ENCODE results near the gene UPK3B.
"Not testable (repeated sequence)": the region's sequence is repeated elsewhere in the genome, so short reads cannot be mapped to it uniquely, and the experiment has no call there.

The UPK3B gene

DNA sequence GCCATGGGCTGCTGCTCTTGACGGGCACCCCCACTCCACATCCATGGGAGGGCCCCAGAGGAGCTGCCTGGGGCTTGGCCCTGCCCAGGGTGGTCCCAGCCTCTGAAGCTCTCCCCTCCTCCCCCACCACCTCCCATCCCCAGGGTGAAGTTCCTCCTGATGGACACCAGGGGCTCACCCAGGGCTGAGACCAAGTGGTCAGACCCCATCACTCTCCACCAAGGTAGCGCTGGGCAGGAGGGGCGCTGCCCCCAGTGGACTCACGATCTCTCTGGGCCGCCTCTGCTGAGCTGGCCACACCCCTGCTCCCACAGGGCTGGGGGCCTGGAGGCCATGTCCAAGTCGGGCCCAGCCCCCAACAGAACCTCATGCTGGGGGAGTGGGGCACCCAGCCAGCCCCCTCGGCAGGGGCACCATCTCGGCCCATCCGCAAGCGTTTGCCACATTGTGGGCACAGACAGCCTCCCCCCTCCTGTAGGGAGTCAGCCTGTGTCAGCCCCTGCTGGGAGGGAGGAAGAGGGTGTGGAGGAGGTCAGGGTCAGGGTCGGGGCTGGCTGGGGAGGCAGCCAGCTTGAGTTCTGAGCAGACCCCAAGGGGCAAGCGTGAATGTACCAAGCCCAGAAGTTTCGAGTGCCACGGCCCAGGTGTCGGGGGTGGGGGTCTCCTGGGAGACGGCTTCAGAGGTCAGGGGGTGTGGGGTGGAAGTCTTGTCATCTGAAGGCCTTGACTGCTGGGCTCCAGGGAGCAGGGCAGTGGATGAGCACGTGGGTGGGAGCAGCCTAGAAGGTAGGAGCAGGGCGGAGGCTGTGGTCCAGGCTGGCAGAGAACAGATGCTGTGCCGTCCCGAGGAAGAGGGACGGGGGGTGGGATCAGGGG, 2.8 kb downstream of the UPK3B start:
- DNase-seq (ENCODE audit: low read depth in 1 of 2, low spot score in 1 of 2), result no peak

DNA sequence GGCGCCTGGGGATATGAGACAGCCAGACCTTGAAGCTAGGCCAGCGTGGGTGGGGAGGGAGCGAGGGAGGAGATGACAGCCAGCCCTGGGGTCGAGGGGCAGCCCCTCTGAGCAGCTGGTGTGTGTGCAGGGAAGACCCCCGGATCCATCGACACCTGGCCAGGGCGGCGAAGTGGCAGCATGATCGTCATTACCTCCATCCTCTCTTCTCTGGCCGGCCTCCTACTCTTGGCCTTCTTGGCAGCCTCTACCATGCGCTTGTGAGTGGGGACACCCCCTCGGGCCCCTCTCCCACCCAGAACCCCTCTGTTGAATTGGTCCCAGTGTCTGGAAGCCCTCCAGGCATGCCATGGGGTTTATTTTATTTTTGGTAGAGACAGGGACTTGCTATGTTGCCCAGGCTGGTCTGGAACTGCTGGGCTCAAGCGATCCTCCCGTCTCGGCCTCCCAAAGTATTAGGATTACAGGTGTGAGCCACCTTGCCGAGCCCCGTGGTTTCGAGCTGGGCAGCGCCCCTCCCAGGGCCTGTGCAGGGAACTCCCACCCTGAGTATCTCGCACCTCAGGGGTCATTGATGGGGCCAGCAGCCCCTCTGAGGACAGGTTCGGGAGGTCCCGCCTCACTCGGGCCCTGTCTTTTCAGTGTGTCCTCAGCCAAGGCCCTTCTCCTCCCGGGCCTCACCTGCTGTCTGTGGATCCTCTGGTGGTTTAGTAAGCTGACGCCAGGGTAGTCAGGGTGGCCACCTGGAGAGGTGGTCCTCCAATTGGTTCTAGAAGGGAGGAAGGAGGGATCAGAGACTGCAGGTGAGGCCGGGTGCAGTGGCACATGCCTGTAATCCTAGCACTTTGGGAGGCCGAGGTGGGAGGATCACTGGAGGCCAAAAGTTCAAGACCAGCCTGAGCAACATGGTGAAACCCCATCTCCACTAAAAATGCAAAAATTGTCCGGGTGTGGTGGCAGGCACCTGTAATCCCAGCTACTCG, 3.8 kb downstream of the UPK3B start:
- DNase-seq (ENCODE audit: low read depth in 1 of 2, low spot score in 1 of 2), result no peak

DNA sequence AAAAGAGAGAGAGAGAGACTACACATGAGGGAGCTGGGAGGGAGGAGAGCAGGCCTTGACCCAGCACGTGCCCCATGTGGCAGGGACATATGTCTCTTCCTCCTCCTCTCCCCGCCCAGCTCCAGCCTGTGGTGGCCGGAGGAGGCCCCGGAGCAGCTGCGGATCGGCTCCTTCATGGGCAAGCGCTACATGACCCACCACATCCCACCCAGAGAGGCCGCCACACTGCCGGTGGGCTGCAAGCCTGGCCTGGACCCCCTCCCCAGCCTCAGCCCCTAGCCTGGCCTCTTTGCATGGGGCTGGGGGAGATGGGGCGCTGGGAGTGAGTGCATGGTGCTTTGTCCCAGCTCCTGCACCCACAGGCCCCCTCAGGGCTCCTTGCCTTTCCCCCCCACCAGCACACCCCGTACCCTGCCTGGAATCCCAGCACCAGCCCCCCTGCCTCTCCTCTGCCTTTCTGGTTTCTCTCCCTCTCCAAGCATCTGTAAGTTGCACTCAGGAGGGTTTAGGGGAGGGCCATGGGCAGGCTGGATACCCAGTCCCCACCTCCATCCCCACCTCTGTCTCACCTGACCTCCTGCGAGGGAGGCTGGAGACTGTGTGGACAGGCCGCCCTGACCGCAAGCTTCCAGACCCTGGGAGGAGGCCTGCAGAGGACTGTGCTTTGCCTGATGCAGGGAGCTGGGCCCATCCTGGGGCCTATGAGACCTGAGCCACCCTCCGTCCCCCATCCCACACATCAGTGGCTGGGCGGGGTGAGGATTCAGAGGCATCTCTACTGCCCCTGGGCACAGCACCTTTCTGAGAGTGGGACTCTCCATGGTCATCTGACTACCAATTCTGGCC, 4.8 kb downstream of the UPK3B start:
- DNase-seq (ENCODE audit: low read depth in 1 of 2, low spot score in 1 of 2), result no peak

DNA sequence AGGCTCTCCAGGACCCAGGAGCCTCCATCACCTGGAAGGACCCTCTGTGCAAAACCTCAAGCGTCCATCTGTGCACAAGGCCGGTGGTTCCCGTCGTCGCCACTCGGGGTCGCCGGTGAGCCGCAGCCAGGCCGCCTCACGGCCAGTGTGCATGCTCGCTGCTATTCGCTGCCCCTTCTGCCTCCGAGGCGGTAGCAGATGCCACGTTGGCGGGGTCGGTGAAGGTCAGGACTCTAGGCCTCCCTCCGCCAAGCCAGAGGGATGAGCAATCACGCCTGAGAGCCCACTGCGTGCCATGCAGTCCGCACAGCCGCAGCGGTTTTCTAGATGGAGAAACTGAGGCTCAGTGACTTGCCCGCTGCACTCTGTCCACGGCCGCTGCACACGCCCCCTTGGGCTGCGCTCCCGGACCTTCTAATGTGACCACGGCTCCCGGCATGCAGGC, 5.7 kb downstream of the UPK3B start:
- DNase-seq (ENCODE audit: low read depth in 1 of 2, low spot score in 1 of 2), result no peak

DNA sequence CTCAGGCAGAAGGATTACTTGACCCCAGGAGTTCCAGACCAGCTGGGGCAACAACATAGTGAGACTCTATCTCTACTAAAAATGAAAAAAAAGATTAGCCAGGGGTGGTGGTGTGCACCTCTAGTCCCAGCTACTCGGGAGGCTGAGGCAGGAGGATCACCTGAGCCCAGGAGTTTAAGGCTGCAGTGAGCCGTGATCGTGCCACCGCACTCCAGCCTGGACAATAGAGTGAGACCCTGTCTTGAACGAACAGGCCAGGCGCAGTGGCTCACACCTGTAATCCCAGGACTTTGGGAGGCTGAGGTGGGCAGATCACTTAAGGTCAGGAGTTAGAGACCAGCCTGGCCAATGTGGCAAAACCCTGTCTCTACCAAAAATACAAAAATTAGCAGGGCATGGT, 6.6 kb downstream of the UPK3B start:
- DNase-seq (ENCODE audit: low read depth in 1 of 2, low spot score in 1 of 2), result not testable (repeated sequence)

DNA sequence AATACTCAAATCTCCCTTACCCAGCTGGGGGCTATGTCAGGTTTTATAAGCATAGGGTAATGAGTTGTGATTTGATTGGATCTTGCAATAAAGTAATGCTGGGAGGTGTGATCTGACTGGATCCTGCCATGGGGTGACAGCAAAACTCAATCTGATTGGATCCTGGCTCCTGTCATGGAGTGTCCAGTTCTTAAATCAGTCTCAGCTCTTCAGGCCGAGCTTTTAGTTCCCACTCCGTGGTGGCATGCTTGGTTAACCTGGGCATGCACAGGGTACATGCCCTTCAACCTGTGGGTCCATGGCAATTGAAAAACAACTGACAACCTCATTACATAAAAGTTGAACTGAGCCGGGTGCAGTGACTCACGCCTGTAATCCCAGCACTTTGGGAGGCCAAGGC, 15.8 kb downstream of the UPK3B start:
- DNase-seq (ENCODE audit: low read depth in 1 of 2, low spot score in 1 of 2), result not testable (repeated sequence)

DNA sequence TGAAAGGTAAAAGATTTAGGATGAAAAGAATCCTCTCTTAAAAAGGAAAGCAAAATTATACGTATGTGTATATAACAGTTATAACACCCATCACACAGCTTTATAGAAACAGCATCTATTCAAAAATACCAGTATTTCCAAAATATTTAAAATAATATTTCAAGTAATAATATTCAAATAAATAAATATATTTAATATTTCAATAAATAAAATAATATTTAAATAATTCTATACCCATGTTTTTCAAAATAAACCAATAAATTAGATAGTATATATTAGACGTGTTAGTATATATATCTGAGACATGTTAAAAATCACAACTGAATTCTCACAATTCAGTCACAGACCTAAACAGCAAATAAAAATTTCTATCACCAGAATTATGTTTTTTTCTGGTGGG, 21.3 kb downstream of the UPK3B start:
- DNase-seq (ENCODE audit: low read depth in 1 of 2, low spot score in 1 of 2), result not testable (repeated sequence)

DNA sequence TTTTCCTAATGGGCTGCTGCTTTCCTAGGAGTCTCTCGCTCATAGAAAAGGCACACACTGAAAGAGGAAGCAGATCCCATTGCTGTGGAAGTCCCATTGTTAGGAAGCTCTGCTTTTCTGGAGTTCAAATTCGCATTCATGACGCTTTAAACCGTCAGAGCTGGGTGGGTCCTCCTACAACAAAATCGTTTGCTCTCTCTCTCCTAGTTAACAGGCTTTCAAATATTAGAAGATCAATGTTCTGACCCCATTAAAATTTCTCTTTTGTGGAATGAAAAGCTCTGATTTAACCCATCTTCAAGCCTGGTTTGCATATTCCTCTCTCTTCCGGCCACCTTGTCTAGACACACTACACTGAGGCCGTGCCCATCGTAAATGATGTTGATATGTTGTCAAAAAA, 32.8 kb downstream of the UPK3B start, which contains the start of gene SPDYE16:
Gene SPDYE16, minus strand, starts transcription at position 101 of the 400 bp plus-strand sequence. CDS start 1,838 bp downstream, outside the sequence.
- DNase-seq (ENCODE audit: low read depth in 1 of 2, low spot score in 1 of 2), result not testable (repeated sequence)

DNA sequence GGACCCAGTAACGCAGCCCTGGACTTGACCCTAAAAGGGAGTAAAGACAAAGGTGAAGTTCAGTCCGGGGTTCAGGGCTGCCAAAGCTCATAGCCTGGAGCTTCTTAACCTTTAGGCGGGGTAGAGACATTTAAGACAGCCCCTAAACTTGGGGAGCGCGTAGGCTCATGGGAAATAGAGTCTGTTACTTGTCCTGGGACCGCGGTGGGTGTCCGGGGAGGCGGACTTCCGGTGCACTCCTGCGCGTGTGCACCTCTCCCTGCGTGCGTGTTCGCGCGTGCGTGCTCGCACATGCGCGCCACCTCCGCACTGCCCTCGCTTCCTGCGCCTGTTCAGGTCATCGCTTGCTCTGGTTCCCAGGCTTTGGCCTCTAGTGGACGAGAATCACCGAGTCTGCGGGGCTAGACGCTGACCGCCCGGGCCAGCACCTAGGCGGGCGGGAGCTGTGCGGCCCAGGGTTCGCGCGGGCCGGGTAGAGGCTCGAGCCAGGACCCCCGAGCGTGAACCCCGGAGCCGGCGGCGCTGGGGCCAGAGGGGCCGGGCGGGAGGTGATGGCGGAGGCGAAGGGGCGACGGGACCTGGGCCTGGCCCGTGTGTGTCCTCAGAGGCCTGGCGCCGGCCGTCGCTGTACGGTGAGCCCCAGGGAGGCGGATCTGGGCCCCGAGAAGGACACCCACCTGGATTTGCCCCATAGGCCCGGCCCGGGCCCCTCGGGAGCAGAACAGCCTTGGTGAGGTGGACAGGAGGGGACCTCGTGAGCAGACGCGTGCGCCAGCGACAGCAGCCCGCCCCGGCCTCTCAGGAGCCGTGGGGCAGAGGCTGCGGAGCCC, 38.9 kb downstream of the UPK3B start:
- peak; percentile 71 to 76 for DNase-seq (ENCODE audit: low read depth in 1 of 2, low spot score in 1 of 2)

DNA sequence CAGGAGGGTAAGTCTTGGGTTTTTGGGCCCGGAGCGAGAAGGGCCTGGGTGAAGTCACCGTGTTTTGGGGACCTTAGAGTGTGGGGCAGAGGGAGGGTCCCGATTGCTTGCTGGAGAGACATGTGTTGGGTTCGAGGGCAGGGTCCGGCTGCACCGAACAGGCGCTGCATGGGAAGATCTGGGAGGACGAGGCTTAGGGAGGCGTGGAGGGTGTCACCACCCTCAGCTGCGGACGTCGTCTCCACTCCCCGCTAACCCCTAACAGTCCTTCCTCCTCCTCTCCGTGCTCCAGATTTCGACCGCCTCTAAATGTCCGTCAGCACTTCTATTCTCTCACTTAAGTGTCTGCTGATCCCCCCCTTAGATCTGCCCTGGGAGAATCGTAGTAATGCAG, 39.5 kb downstream of the UPK3B start:
- DNase-seq (ENCODE audit: low read depth in 1 of 2, low spot score in 1 of 2), result not testable (repeated sequence)

DNA sequence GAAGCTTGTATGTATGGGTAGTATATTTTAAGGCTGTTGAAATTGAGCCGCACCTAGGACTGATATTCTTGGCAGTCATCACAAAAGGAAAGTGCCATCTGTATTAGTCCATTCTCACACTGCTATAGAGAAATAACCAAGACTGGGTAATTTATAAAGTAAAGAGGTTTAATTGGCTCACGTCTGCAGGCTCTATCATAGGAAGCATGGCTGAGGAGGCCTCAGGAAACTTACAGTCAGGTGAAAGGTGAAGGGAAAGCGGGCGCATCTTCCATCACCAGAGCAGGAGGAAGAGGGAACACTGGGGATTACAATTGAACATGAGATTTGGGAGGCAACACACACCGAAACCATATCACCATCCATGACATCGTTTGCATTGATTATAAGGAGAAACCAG, 41.6 kb downstream of the UPK3B start:
- not testable (repeated sequence) for DNase-seq (ENCODE audit: low read depth in 1 of 2, low spot score in 1 of 2)

DNA sequence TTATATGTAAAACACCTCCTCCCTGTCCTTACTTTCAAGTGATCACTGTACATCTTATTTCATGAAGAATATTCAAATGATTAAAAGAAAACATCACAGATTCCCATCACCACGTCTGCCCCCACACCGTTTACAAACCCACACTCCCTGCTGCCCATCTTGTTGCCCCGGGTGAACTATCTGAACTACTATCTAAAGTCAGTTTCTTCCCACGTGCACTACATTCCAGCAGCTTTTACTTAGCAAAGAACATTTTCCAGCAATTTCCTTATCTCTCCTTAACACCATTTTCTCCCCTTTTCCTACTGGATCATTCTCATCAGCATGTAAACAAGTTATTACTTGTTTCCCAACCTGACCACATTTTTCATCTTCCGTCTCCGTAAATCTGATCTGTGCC, 49.3 kb downstream of the UPK3B start:
- not testable (repeated sequence) for DNase-seq (ENCODE audit: low read depth in 1 of 2, low spot score in 1 of 2)

DNA sequence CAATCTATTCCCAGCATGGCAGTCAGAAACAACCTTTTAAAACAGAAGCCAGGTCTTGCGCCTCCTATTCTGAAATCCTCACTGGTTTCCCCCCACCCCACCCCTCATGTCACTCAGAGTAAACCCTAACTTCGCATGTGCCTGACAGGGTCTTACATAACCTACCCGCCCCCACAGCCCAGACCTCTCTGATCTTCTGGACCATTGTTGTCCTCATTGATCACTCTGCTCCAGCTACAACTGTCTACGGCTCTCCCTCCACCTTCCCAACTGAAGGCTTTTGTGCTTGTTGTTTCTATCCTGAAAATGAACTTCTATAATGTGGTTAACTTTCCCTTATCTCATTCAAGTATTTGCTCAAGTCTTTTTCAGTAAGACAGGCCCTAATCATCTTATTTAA, 49.8 kb downstream of the UPK3B start:
- DNase-seq (ENCODE audit: low read depth in 1 of 2, low spot score in 1 of 2), result not testable (repeated sequence)

DNA sequence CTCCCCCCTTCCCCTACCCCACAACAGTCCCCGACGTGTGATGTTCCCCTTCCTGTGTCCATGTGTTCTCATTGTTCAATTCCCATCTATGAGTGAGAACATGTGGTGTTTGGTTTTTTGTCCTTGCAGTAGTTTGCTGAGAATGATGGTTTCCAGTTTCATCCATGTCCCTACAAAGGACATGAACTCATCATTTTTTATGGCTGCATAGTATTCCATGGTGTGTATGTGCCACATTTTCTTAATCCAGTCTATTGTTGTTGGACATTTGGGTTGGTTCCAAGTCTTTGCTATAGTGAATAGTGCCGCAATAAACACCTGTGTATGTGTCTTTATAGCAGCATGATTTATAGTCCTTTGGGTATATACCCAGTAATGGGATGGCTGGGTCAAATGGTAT, 51.0 kb downstream of the UPK3B start:
- not testable (repeated sequence) for DNase-seq (ENCODE audit: low read depth in 1 of 2, low spot score in 1 of 2)

DNA sequence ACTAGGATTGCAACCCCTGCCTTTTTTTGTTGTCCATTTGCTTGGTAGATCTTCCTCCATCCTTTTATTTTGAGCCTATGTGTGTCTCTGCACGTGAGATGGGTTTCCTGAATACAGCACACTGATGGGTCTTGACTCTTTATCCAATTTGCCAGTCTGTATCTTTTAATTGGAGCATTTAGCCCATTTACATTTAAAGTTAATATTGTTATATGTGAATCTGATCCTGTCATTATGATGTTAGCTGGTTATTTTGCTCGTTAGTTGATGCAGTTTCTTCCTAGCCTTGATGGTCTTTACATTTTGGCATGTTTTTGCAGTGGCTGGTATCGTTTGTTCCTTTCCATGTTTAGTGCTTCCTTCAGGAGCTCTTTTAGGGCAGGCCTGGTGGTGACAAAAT, 54.6 kb downstream of the UPK3B start:
- DNase-seq (ENCODE audit: low read depth in 1 of 2, low spot score in 1 of 2), result not testable (repeated sequence)

Measured in activated T-helper 1 cell treated with anti-CD3 and anti-CD28 coated beads, Interleukin-2, amount 50 U/mL, for 16 hours (primary cell).